GM18907 (cell line): Measurements from ENCODE around the gene SPPL2B.
"Not testable (repeated sequence)": the region's sequence is repeated elsewhere in the genome, so short reads cannot be mapped to it uniquely, and the experiment has no call there.

ENCODE experiments used
- ATAC-seq: cut with Tn5 transposase; IDR thresholded peaks from one replicate; pipeline ENCODE4 v1.9.1; 2021; ENCODE audit warnings: mild to moderate bottlenecking, moderate library complexity; ENCODE audit not compliant: unreplicated experiment

The SPPL2B gene, protein sequence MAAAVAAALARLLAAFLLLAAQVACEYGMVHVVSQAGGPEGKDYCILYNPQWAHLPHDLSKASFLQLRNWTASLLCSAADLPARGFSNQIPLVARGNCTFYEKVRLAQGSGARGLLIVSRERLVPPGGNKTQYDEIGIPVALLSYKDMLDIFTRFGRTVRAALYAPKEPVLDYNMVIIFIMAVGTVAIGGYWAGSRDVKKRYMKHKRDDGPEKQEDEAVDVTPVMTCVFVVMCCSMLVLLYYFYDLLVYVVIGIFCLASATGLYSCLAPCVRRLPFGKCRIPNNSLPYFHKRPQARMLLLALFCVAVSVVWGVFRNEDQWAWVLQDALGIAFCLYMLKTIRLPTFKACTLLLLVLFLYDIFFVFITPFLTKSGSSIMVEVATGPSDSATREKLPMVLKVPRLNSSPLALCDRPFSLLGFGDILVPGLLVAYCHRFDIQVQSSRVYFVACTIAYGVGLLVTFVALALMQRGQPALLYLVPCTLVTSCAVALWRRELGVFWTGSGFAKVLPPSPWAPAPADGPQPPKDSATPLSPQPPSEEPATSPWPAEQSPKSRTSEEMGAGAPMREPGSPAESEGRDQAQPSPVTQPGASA

DNA sequence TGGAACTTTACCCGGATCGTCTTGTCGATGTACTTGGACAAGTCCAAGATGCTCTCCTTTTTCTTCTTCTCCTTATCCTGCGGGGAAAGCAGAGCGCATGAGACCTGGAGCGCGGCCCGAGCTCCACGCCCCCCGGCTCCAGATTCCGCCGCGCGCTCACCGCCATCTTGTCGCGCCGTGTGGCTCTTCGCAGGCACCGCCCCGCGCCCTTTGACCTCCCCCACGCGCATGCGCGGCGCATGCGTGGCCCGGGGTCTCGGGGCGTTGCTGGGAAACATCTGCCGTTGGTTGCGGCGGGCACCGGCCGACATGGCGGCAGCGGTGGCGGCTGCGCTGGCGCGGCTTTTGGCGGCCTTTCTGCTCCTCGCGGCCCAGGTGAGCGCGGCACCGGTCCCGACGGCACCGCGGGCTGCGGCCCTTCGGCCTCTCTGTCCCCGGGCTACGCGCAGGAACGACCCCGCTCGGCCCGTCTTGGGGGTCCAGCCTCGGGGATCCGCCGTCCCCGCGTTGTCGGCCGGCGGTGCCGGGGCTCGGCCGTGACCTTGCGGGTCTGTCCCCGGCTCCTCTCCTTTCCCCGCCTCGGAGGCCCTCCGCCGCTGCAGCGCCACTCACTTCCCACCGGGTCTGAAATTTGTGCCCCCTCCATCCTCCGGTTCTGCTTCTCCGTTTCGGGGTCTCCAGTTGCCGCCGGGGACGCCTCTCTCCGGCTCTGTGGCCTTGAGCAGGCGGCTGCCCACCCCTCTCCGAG, at the start of gene SPPL2B, which contains the start of gene LSM7:
SPPL2B (plus strand) TSS at position 284 of the 748 bp plus-strand sequence; CDS start at position 310, 26 bp downstream.
LSM7 (minus strand) TSS at position 186 of the 748 bp plus-strand sequence; CDS start at position 166, 20 bp downstream.
- peak; percentile 57 for ATAC-seq

DNA sequence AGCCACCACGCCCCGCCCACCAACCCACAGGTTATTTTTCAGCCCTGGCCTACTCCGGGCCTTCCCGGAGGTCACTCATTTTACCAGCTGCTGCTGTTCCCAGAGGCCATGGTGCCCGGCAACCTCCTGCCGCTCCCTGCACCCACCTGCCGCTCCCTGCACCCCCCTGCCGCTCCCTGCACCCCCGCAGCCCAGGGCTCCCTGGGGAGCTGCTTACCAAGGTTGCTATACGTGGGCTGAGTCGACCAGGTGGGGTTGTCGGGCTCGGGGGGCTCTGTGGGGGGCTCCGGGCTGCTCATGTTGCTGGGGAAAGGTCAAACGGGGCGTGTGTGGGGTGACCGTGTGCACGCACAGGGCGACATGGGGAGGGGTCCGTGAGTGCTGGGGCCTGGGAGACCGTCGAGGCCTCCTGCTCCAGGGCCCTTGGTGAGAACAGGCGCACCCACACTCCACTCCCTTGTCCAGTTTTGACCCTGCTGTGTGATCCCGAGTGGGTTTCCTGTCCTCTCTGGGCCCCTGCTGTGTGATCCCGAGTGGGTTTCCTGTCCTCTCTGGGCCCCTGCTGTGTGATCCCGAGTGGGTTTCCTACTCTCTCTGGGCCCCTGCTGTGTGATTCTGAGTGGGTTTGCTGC, 47.7 kb upstream of the SPPL2B start:
- ATAC-seq, result no peak

DNA sequence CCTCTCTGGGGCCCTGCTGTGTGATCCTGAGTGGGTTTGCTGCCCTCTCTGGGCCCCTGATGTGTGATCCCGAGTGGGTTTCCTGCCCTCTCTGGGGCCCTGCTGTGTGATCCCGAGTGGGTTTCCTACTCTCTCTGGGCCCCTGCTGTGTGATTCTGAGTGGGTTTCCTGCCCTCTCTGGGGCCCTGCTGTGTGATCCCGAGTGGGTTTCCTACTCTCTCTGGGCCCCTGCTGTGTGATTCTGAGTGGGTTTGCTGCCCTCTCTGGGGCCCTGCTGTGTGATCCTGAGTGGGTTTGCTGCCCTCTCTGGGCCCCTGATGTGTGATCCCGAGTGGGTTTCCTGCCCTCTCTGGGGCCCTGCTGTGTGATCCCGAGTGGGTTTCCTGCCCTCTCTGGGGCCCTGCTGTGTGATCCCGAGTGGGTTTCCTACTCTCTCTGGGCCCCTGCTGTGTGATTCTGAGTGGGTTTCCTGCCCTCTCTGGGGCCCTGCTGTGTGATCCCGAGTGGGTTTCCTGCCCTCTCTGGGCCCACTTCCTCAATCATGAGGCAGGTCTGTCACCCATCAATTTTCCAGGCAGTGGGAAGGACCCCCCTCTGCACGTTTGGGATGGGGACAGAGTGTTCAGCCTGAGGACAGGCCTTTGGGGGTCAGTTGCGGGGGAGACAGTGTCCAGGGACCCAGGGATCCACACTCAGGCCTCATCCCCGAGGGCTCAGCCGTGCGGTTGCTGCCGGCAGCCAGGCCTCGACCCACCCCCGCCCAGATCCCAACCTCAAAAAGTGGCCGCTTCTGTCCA, 47.0 kb upstream of the SPPL2B start:
- ATAC-seq, result not testable (repeated sequence)

DNA sequence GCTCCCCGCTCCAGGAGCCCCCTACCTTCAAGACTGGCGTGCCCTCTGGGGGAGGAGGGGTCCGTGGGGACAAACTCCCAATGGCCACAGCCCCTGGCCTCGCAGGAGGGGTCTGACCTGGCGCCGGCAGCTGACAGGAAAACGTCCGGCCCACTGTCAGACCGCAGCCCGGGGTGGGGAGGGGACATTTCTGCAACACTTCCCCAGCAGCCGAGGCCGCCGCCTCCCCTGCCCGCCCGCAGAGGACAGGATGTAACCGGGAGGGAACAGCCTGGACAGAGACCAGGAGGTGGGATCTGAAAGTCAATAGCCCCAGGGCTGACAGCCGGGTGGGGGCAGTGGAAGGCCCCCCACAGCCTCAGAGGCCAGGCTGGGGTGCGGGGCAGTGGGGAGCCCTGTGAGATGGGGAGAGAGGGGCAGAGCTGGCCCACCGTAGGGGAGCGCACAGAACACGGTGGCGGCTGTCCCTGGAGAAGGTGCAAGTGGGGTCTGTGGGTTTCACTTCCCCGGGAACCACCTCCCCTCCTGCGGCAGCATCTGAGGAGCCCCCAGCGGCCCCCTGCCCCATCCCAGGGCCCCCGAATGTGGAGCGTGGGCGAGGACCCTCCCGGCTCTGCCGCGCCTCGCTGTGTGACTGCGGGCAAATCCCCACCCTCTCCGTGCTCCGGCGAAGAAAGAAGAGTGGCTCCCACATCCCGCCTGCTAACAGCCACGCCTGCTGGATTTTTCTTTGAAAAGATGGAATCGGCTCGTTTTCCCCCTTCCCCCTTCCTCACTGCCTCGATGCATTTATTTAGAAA, 46.2 kb upstream of the SPPL2B start, which contains the start of gene PEAK3:
PEAK3 (minus strand) TSS at position 114 of the 800 bp plus-strand sequence. CDS start 1,244 bp downstream, outside the sequence.
- ATAC-seq, result no peak

DNA sequence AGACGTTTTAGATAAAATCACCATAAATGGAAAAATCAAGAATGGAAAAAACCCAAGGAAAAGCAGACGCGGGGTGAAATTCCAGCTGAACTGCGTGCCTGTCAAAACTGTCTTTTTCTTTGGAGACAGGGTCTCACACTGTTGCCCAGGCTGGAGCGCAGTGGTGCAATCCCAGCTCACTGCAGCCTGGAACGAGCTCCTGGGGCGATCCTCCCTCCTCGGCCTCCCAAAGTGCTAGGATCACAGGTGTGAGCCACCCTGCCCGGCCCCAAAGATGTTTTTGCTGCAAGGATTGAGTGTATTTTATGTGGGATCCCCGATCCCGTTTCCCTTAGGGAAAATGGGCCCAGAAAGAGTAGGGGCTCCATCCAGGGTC, 45.6 kb upstream of the SPPL2B start:
- ATAC-seq, result no peak

DNA sequence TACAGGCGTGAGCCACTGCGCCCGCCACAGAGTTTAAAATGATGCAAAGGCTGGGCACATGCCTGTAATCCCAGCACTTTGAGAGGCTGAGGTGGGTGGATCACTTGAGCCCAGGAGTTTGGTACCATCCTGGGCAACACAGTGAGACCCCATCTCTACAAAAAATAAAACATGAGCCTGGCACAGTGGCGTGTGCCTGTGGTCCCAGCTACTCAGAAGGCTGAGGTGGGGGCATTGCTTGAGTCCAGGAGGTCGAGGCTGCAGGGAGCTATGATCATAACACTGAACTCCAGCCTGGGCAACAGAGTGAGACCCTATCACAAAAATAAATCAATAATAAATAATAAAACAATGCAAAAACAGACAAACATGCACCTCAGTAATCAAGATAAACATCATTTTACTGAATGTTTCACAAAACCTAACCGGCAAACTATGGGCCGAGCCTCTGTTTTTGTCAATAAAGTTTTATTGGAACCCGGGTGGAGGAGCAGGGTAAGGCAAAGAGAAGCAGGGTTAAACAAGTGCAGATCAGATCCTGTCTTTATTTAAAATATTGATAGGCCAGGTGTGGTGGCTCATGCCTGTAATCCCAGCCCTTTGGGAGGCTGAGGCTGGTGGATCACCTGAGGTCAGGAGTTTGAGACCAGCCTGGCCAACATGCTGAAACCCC, 44.5 kb upstream of the SPPL2B start:
- no peak for ATAC-seq

DNA sequence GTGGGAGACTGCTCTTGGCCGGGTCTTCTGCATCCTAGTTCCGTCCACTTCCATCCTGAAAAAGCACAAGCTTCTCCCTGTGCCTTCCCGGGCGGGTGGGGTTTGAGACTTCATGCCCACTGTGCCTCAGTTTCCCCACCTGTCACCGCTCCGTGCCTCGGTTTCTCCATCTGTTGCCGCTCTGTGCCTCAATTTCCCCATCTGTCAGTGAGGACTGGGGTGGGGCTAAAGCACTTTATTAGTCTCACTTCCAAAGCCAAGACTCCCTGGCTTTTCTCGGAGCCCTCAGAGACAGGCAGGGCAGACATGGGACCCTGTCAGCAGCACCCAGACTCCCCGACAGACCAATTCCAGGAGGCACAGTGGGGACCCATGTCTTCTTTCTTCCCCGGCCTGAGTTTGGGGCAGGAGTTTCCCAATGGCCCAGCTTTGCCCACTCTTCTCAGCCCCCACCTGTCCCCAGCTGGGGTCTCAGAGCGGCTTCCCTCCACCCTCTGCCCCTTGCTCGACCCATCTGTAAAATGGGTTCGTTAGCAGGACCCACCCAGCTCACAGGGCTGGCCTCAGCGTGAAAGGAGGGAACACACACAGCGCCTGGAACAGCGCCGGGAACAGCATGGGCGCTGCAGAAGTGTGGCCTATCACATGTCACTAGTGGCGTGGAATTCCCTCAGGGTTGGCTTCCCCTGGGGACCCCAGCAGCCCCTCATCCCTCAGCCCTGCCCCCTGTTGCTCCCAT, 41.9 kb upstream of the SPPL2B start:
- no peak for ATAC-seq

DNA sequence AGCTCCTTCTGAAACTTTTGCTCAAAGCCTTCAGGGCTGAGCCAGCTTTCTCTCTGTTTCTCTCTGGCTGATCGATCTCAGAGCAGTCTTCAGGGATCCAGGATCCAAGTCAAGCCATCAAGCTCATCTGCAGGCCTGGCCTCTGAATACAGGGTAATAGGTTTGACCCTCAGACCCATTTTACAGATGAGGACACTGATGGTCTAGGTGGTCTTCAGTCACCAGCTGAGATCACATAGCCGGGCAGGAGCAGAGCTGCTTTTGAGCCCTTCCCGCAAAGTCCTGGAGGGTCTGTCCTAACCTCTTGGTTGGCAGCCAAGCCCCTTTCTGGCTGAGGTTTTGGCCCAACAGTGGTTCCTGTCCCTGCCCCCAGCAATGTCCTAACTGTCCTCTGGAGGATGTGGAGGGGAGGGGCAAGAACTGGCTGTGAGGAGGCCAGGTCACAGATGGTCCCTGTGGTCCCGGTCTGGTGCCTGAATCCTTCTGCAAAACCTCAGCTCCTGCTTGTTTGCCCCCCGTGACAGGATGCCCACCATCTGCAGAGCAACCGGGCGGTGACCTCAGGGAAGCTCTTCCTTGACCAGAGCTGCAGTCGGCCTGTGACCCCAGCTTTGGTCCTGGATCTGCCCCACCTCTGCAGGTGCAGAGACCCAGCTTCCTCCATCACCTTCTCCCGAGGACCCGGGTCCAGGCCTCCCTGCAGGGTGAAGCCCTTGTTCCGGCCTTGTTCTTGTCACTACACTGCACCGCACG, 40.7 kb upstream of the SPPL2B start:
- no peak for ATAC-seq

DNA sequence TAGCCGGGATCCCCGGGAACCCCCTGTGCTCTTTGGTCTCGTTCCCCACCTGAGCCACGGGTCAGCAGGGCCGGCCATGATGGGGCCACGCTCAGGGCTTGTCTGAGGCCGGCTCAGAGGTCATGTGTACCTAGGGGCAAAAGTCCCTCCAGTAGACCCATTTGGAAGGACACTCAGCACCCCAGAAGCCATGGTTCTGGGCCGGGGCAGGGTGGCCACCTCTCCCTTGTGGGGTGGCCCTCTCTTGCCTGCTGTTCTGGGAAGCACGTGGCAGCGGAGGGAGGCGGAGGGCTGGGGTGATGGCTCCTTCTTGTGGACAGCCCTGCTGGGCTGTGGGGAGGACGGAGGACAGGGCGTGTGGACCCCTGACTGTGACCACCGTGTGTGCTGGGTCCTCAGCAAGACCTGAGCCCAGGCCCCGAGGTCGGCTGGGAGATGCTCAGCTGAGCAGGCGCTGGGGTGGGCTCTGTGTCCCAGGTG, 40.1 kb upstream of the SPPL2B start:
- ATAC-seq, result no peak

DNA sequence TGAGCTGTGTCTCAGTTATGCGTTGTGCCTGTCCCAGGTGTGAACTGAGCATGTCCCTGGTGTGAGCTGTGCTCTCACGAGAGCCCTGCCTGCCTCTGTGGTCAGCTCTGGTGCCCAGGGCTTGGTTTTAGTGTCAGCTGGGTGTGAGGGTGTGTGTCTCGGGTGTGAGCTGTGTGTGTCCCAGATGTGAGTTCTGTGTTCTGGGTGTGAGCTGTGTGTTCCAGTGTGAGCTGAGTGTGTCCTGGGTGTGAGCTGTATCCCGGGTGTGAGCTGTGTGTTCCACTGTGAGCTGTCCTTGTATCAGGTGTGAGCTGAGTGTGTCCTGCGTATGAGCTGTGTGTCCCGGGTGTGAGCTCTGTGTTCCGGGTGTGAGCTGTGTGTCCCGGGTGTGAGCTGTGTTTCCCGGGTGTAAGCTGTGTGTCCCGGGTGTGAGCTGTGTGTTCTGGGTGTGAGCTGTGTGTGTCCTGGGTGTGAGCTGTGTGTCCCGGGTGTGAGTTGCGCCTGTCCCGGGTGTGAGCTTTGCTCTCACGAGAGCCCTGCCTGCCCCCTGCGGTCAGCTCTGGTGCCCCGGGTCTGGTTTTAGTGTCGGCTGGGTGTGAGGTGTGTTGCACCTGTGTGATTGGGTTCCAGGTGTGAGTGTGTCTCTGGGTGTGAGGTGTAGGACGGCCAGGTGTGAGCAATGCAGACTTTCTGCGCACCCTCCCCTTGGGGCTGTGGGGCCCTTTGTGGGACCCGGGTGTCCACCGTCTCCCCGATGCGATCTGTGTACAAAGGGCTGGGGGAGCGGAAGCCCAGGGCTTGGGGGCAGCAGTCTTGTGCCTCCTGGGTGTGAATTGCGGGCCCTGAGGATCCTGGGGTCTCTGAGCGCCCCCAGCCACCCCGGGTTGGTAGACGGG, 39.4 kb upstream of the SPPL2B start:
- ATAC-seq, result no peak

DNA sequence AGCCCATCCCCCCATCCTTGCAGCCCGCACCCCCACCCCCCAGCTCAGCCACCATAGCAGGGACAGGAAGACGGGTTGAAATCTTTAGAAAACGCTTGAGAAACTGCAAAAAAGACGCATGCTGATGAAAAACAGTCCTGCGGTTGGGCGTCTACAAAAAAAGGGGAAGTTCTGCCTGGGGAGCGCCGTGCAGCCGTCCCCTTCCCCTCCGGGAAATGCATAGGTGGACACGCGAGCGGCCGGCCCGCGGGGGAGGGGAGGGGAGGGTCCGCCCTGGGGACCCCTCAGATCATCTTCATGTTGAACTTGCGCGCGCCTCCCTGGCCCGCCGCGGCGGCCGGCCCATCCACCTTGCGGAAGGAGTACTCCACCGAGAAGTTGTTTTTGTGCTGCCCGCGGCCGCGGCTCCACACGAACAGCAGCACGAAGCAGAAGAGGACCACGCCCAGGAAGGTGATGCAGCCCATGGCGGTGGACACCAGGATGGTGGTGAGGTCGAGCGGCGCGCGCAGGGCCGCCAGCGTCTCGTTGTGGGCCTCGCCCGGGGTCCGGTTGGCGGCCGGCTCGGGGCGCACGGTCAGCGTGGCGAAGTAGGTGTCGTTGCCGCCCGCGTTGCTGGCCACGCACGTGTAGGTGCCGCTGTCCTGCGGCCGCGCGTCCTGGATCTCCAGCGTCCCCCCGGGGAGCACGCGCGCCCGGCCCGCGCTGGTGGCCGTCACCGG, 38.6 kb upstream of the SPPL2B start:
- ATAC-seq, result no peak

DNA sequence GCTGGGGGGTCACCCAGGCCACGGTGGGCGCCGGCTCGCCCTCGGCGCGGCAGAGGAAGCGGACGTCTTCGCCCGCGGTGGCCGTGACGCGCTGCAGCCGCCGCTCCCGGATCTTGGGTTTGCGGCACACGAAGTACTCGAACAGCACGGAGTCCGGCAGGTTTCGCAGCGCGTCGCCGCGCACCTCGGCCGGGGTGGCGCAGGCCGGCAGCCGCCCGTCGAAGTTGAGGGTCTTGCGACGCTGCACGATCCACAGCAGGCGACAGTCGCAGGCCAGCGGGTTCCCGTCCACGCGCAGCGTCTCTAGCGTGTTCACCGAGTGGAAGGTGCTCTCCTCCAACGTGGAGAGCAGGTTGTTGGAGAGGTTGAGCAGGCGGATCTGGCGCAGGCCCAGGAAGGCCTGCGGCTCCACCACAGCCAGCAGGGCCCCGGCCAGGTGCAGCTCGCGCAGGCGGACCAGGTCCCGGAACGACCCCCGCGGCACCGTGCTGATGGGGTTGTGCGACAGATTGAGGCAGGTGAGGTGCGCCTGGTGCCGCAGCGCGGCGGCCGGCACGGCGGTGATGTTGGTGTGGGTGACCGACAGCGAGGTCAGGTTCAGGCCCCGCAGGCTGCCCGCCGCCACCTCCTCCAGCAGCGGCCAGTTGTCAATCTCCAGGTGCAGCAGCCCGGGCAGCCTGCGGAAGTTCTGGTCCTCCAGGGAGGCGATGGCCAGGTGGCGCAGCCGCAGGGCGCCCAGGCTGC, 37.9 kb upstream of the SPPL2B start:
- ATAC-seq, result no peak

DNA sequence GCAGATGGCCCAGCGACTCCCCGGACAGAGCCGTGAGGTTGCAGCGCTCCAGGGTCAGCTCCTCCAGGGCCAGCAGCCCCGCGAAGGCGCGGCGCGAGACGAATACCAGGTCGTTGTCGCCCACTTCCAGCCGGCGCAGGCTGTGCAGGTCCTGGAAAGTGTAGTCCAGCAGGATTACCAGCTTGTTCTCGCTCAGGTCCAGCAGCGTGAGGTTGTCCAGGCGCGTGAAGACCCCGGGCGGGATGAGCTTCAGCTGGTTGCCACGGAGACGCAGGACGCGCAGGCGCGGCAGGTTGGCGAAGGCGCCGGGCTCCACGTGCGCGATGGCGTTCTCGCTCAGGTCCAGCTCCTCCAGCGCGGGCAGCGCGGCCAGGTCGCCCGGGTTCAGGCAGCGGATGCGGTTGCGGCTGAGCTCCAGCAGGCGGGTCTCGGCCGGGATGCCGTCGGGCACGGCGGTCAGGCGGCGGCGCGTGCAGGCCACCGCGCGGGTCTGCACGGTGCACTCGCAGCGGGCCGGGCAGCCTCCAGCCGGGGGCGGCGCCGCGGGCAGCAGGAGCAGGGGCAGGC, 37.2 kb upstream of the SPPL2B start:
- no peak for ATAC-seq

DNA sequence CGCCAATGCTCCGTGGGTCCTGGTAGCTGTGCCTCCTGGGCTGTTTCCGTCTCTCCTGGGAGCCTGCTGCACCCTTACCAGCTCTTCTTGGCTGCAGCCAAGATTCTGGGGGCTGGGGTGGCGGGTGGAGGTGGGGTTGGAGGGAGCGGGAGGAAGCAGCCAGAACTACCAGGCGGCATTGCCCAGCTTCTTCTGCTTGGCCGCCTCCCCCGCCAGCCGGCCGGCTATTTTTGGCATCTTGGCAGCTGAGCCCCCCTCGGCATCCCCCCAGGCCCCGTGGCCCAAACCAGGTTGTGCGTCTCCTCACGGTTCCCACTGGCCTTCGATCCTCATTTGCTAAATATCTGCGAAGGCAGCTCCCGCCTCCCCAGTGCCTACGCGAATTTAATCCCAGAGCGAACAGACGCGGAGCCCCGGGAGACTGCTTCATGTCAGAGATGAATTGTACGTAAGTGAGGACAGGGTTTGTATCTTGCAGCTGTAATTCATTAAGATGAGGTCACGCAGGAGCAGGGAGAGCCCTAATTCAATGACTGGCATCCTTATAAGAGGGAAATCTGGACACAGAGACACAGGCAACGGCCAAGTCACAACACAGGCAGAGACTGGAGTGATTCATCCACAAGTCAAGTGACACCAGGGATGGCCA, 33.7 kb upstream of the SPPL2B start:
- no peak for ATAC-seq
